Neuronal stem cell (in vitro differentiated cells): ENCODE results near the gene PLEKHG1.

Experiments used
- DNase-seq: peaks from one replicate; pipeline ENCODE4 v3.0.0-alpha.2; 2013; ENCODE audit warnings: low spot score
- H2AFZ ChIP-seq: one replicate; pipeline ENCODE4 v1.6.1; 2013; ENCODE audit warnings: mild to moderate bottlenecking, low read length, inconsistent platforms
- H2AK5ac ChIP-seq: 2 replicates; pipeline ENCODE4 v1.6.1; 2013; ENCODE audit warnings: low read depth, mild to moderate bottlenecking, inconsistent platforms, low read length, moderate library complexity, mixed read lengths
- H2BK120ac ChIP-seq: 2 replicates; pipeline ENCODE4 v1.6.1; 2013; ENCODE audit warnings: low read depth, mild to moderate bottlenecking, inconsistent platforms, low read length, moderate library complexity, mixed read lengths
- H2BK12ac ChIP-seq: one replicate; pipeline ENCODE4 v1.6.1; 2013; ENCODE audit warnings: low read length, inconsistent platforms
- H2BK15ac ChIP-seq: 2 replicates; pipeline ENCODE4 v1.6.1; 2013; ENCODE audit warnings: mild to moderate bottlenecking, low read length, inconsistent platforms, mixed read lengths
- H2BK5ac ChIP-seq: one replicate; pipeline ENCODE4 v1.6.1; 2013; ENCODE audit warnings: inconsistent platforms, mild to moderate bottlenecking, low read length, moderate library complexity
- H3K14ac ChIP-seq: one replicate; pipeline ENCODE4 v1.6.1; 2013; ENCODE audit warnings: low read length, inconsistent platforms
- H3K18ac ChIP-seq: 2 replicates; pipeline ENCODE4 v1.6.1; 2013; ENCODE audit warnings: low read length, inconsistent platforms
- H3K23ac ChIP-seq: 2 replicates; pipeline ENCODE4 v1.6.1; 2013; ENCODE audit warnings: low read depth, mild to moderate bottlenecking, mixed read lengths, low read length, inconsistent platforms; ENCODE audit not compliant: poor library complexity
- H3K27ac ChIP-seq: replicated peaks from 3 replicates; pipeline ENCODE4 v1.5.1; 2013; ENCODE audit warnings: low read length, inconsistent platforms
- H3K27me3 ChIP-seq, 3 experiments: 2 replicates each; pipeline ENCODE4 v1.6.1; 2013; ENCODE audit warnings: low read length in 3 of 3, mild to moderate bottlenecking in 2 of 3, inconsistent platforms in 1 of 3, low read depth in 1 of 3, mixed read lengths in 1 of 3, moderate library complexity in 1 of 3; ENCODE audit not compliant: control insufficient read depth in 3 of 3, insufficient read depth in 3 of 3
- H3K36me3 ChIP-seq, 2 donors: replicated peaks in 1 of 2; 2 replicates each; pipeline ENCODE4 v1.6.1; 2013; ENCODE audit warnings: low read length in 2 of 2; ENCODE audit not compliant: control insufficient read depth in 2 of 2, insufficient read depth in 2 of 2
- H3K4ac ChIP-seq: 2 replicates; pipeline ENCODE4 v1.6.1; 2013; ENCODE audit warnings: inconsistent platforms, mild to moderate bottlenecking, low read length, moderate library complexity
- H3K4me1 ChIP-seq, 2 donors: 1 replicate in 1 of 2; 2 replicates in 1 of 2; pipeline ENCODE4 v1.6.1; 2013; ENCODE audit warnings: low read length in 2 of 2, low read depth in 1 of 2; ENCODE audit not compliant: control insufficient read depth in 2 of 2, insufficient read depth in 1 of 2
- H3K4me2 ChIP-seq: one replicate; pipeline ENCODE4 v1.6.1; 2013; ENCODE audit warnings: mild to moderate bottlenecking, low read length, inconsistent platforms; ENCODE audit not compliant: insufficient read depth, poor library complexity, severe bottlenecking
- H3K4me3 ChIP-seq, 2 donors: 2 replicates each; pipeline ENCODE4 v1.5.1; 2013; ENCODE audit warnings: low read length in 2 of 2, mild to moderate bottlenecking in 2 of 2, inconsistent platforms in 1 of 2, moderate library complexity in 1 of 2
- H3K79me1 ChIP-seq: one replicate; pipeline ENCODE4 v1.6.1; 2013; ENCODE audit warnings: low read depth, mild to moderate bottlenecking, inconsistent platforms, low read length, moderate library complexity
- H3K9ac ChIP-seq: one replicate; pipeline ENCODE4 v1.6.1; 2013; ENCODE audit warnings: mild to moderate bottlenecking, low read depth, low read length, inconsistent platforms; ENCODE audit not compliant: poor library complexity
- H3K9me3 ChIP-seq, 2 donors: replicated peaks in 1 of 2; 2 replicates each; pipeline versions ENCODE3 to v1.6.1; 2013; ENCODE audit warnings: low read length in 2 of 2, mild to moderate bottlenecking in 2 of 2, inconsistent platforms in 1 of 2, low read depth in 1 of 2, mixed read lengths in 1 of 2, moderate library complexity in 1 of 2; ENCODE audit not compliant: control insufficient read depth in 2 of 2, insufficient read depth in 1 of 2
- H4K8ac ChIP-seq: one replicate; pipeline ENCODE4 v1.6.1; 2013; ENCODE audit warnings: low read depth, mild to moderate bottlenecking, inconsistent platforms, low read length, moderate library complexity
- H4K91ac ChIP-seq: one replicate; pipeline ENCODE4 v1.6.1; 2013; ENCODE audit warnings: low read length, low read depth, mild to moderate bottlenecking, inconsistent platforms; ENCODE audit not compliant: poor library complexity
- WGBS, 2 donors: extraction: QIAGEN DNeasy Blood & Tissue Kit; methylation state at CpG; one replicate each; pipeline ENCODE4 v1.1.7; 2013; ENCODE audit warnings: missing lambda C conversion rate in 2 of 2, mixed read lengths in 1 of 2; ENCODE audit not compliant: insufficient read length in 2 of 2, insufficient replicate concordance in 1 of 2; ENCODE audit errors: extremely low coverage in 2 of 2; 5-methylcytosine and 5-hydroxymethylcytosine counted together

The PLEKHG1 gene

DNA sequence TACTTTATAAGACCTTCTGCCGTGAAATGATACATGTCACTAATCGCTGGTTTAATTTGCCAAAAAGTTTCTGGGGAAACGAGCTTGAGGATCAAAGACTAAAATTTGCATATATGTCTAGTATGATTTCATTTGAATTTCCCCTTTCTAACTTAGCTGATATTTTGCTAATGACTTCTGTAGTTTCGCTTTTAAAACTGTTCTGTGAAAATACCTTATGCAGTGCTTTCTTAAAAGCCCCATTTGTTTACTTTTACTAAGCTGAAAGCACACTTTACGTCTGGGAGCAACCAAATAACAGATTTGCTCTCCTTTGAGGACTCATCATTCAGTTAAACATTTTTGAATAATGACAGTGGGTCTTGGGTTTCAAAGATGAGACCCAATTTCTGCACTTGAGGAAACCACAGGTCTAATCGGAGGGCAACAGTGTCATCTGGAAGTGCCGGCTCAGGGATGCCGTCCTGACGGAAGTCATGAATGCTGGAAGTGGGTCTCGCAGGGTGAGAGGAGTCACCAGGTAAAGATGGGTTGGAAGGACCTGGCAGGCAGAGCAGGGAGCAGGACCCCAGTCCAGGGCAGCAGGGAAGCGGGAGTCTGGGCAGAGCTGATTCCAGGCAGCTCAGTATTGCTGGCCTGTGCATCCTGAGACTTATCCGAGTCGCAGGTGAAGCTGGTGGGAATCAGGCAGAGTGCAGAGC is 33.2 kb downstream of the PLEKHG1 start:
- Histone ChIP-seq H3K9ac (no peak overlapping the region), H4K91ac (no peak overlapping the region), H3K4ac (no peak overlapping the region), H2BK120ac (no peak overlapping the region), H3K14ac (no peak overlapping the region), H2BK12ac (no peak overlapping the region), H2BK5ac (no peak overlapping the region), H3K23ac (peak overlapping the region; percentile 17), H3K27me3 (no peaks in the 10 kb centered on the region), H3K18ac (no peak overlapping the region), H3K27ac (no peak overlapping the region), H4K8ac (no peak overlapping the region), H2AFZ (no peak overlapping the region), H3K4me2 (no peak overlapping the region), H3K79me1 (peaks cover 2% of the 10 kb centered on the region), H3K36me3 (no peaks in the 10 kb centered on the region), H3K4me1 (peaks cover 0 to 4% of the 10 kb centered on the region in 2 donors), H2BK15ac (no peak overlapping the region), H3K4me3 (no peak overlapping the region), H3K9me3 (no peaks in the 10 kb centered on the region), H2AK5ac (no peak overlapping the region)
- no CpG with 5 or more reads among the region's 13 CpGs for WGBS, 2 donors
- no peak for DNase-seq

DNA sequence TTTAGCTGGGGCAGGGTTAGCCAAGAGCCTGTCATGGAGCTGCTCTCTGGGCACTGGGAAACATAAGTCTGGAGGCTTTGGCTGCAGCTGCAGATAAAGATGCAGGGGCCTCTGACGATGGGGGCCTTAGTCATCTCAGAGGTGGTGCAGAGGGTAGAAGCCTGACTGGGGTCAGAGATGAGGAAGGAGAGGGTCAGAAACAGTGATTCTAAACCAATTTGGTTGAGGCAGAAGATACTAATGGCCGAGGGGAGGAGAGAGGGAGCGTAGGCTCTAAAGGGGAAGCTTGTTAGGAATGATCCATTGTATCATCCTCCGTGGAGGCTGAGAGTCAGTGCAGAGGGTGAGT is 33.8 kb downstream of the PLEKHG1 start:
- Histone ChIP-seq H2BK12ac (no peak overlapping the region), H3K4me1 (peaks cover 3 to 4% of the 10 kb centered on the region in 2 donors)

GRCh38 chr6:150634176-150634963 is 34.7 kb downstream of the PLEKHG1 start:
- H3K9me3 ChIP-seq: no peaks in the 10 kb centered on the region
- peaks cover 3 to 4% of the 10 kb centered on the region in 2 donors for H3K4me1 ChIP-seq
- peaks cover 2% of the 10 kb centered on the region for H3K79me1 ChIP-seq
- H3K9ac ChIP-seq: no peak overlapping the region
- no CpG with 5 or more reads among the region's 4 CpGs for WGBS, 2 donors
- no peak overlapping the region for H4K8ac ChIP-seq
- no peak overlapping the region for H3K4ac ChIP-seq
- no peaks in the 10 kb centered on the region for H3K36me3 ChIP-seq
- H2AFZ ChIP-seq: no peak overlapping the region
- no peaks in the 10 kb centered on the region for H3K27me3 ChIP-seq
- no peak overlapping the region for H2BK5ac ChIP-seq
- no peak overlapping the region for H3K4me3 ChIP-seq
- no peak overlapping the region for H2BK120ac ChIP-seq
- DNase-seq: no peak
- no peak overlapping the region for H2AK5ac ChIP-seq
- H3K4me2 ChIP-seq: no peak overlapping the region
- no peak overlapping the region for H2BK15ac ChIP-seq
- no peak overlapping the region for H2BK12ac ChIP-seq
- no peak overlapping the region for H4K91ac ChIP-seq
- no peak overlapping the region for H3K23ac ChIP-seq
- no peak overlapping the region for H3K27ac ChIP-seq
- no peak overlapping the region for H3K18ac ChIP-seq
- H3K14ac ChIP-seq: no peak overlapping the region

More for the DNA sequence above, 33.8 kb downstream of the PLEKHG1 start:
- Histone ChIP-seq H2BK120ac (no peak overlapping the region), H3K9ac (peak overlapping the region; percentile 1), H2BK5ac (no peak overlapping the region), H3K79me1 (peaks cover 2% of the 10 kb centered on the region), H3K23ac (peak overlapping the region; percentile 57), H2AK5ac (no peak overlapping the region), H3K36me3 (no peaks in the 10 kb centered on the region), H3K18ac (peak overlapping the region; percentile 25), H3K4me3 (no peak overlapping the region), H2BK15ac (no peak overlapping the region), H3K9me3 (no peaks in the 10 kb centered on the region), H3K27ac (no peak overlapping the region), H3K27me3 (no peaks in the 10 kb centered on the region), H3K4ac (no peak overlapping the region), H3K14ac (no peak overlapping the region), H3K4me2 (no peak overlapping the region), H4K91ac (no peak overlapping the region), H4K8ac (no peak overlapping the region), H2AFZ (no peak overlapping the region)
- DNase-seq: no peak
- no CpG with 5 or more reads among the region's 4 CpGs for WGBS, 2 donors

GRCh38 chr6:150634964-150635292 is 35.2 kb downstream of the PLEKHG1 start:
- no peak for DNase-seq
- Histone ChIP-seq H3K79me1 (peaks cover 2% of the 10 kb centered on the region), H2BK120ac (no peak overlapping the region), H2BK15ac (no peak overlapping the region), H3K9ac (no peak overlapping the region), H2AFZ (no peak overlapping the region), H3K4ac (no peak overlapping the region), H2AK5ac (no peak overlapping the region), H2BK5ac (no peak overlapping the region), H3K4me1 (peaks cover 3 to 4% of the 10 kb centered on the region in 2 donors), H3K18ac (no peak overlapping the region), H3K4me2 (no peak overlapping the region), H3K27ac (no peak overlapping the region), H4K91ac (no peak overlapping the region), H2BK12ac (no peak overlapping the region), H3K36me3 (no peaks in the 10 kb centered on the region), H3K9me3 (no peaks in the 10 kb centered on the region), H3K14ac (no peak overlapping the region), H3K23ac (no peak overlapping the region), H3K27me3 (no peaks in the 10 kb centered on the region), H4K8ac (no peak overlapping the region), H3K4me3 (no peak overlapping the region)
- WGBS, 2 donors: no CpG with 5 or more reads among the region's 1 CpG
